ENCODE measurements around the gene ZDHHC6. TPM values are rescaled to one million over a fixed set of nuclear protein-coding genes. Genes with fewer than 3 reads are reported as not detected.

ZDHHC6 gene
- total RNA-seq, 1 donor from 2014 or later = 24.8 TPM

- Mint-ChIP-seq H3K4me1 (ENCODE audit: low read depth, unreplicated experiment) (peaks cover 7% of the 10 kb centered on the region), H3K36me3 (ENCODE audit: low read depth, unreplicated experiment) (peaks cover 2% of the 10 kb centered on the region), H3K4me3 (ENCODE audit: unreplicated experiment) (no peak overlapping the region), H3K27ac (ENCODE audit: unreplicated experiment) (no peak overlapping the region), H3K27me3 (ENCODE audit: low read depth, unreplicated experiment) (peaks cover 6% of the 10 kb centered on the region), H3K9me3 (ENCODE audit: unreplicated experiment) (peaks cover 5% of the 10 kb centered on the region)
- no peaks in the 10 kb centered on the region for H3K79me2 ChIP-seq (ENCODE audit: insufficient read depth, low read length)
- no peaks in the 10 kb centered on the region for H3K9me3 ChIP-seq (ENCODE audit: insufficient read depth, low read depth, low read length)
- H3K27ac ChIP-seq (ENCODE audit: low read depth, low read length) = no peak overlapping the region
- no peak overlapping the region for H3K4me3 ChIP-seq (ENCODE audit: insufficient read depth, low read depth, low read length)
- no peak for DNase-seq (ENCODE audit: low read depth)
- H3K4me1 ChIP-seq (ENCODE audit: insufficient read depth, low read length) = no peaks in the 10 kb centered on the region
- no peaks in the 10 kb centered on the region for H3K36me3 ChIP-seq (ENCODE audit: insufficient read depth, low read length)
- TF ChIP-seq, protein P1, sequence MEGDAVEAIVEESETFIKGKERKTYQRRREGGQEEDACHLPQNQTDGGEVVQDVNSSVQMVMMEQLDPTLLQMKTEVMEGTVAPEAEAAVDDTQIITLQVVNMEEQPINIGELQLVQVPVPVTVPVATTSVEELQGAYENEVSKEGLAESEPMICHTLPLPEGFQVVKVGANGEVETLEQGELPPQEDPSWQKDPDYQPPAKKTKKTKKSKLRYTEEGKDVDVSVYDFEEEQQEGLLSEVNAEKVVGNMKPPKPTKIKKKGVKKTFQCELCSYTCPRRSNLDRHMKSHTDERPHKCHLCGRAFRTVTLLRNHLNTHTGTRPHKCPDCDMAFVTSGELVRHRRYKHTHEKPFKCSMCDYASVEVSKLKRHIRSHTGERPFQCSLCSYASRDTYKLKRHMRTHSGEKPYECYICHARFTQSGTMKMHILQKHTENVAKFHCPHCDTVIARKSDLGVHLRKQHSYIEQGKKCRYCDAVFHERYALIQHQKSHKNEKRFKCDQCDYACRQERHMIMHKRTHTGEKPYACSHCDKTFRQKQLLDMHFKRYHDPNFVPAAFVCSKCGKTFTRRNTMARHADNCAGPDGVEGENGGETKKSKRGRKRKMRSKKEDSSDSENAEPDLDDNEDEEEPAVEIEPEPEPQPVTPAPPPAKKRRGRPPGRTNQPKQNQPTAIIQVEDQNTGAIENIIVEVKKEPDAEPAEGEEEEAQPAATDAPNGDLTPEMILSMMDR (IDR thresholded peaks at IDR 0.05; ENCODE audit: insufficient read depth, low read depth, low read length) = no peak
- no peak for TF ChIP-seq EZH2 (IDR thresholded peaks at IDR 0.05; ENCODE audit: insufficient read depth, low read length)
- H3K4me2 ChIP-seq (ENCODE audit: low read length) = no peak overlapping the region
- peaks cover 3% of the 10 kb centered on the region for H3K27me3 ChIP-seq (ENCODE audit: insufficient read depth, low read length)
- H2AFZ ChIP-seq (ENCODE audit: low read depth, low read length) = no peak overlapping the region
- no peak for FAIRE-seq
- H3K9ac ChIP-seq (ENCODE audit: low read length) = no peak overlapping the region
- no peaks in the 10 kb centered on the region for H4K20me1 ChIP-seq (ENCODE audit: insufficient read depth, low read length)
These were observed 42.1 kb downstream of the ZDHHC6 start for GRCh38 chr10:112404617-112405016.

DNA sequence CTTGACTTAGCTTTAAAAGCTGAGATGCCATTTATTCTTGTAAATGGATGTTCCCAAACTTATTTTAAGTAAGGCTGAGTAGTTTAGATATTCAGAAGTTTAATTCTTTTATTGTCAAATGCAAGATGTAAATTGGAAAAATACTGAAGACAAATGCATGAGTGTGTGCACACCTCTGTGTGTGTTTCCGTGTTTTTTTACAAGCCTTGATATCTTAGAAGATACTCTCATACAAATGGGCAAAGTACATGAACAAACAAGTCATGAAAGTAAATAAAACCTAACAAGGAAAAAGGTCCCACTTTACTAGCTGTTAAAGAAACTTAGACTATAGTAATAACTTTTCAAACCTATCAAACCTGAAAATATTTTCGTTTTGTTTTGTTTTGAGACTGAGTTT lies 43.8 kb downstream of the ZDHHC6 start:
- Mint-ChIP-seq H3K36me3 (ENCODE audit: low read depth, unreplicated experiment) (peaks cover 2% of the 10 kb centered on the region), H3K27ac (ENCODE audit: unreplicated experiment) (no peak overlapping the region), H3K4me3 (ENCODE audit: unreplicated experiment) (no peak overlapping the region), H3K9me3 (ENCODE audit: unreplicated experiment) (peaks cover 3% of the 10 kb centered on the region), H3K4me1 (ENCODE audit: low read depth, unreplicated experiment) (peaks cover 7% of the 10 kb centered on the region), H3K27me3 (ENCODE audit: low read depth, unreplicated experiment) (no peaks in the 10 kb centered on the region)
- H3K4me2 ChIP-seq (ENCODE audit: low read length) = no peak overlapping the region
- H4K20me1 ChIP-seq (ENCODE audit: insufficient read depth, low read length) = no peaks in the 10 kb centered on the region
- H3K4me3 ChIP-seq (ENCODE audit: insufficient read depth, low read depth, low read length) = no peak overlapping the region
- no peaks in the 10 kb centered on the region for H3K79me2 ChIP-seq (ENCODE audit: insufficient read depth, low read length)
- FAIRE-seq (no peak), DNase-seq (ENCODE audit: low read depth) (no peak)
- H2AFZ ChIP-seq (ENCODE audit: low read depth, low read length) = no peak overlapping the region
- H3K4me1 ChIP-seq (ENCODE audit: insufficient read depth, low read length) = no peaks in the 10 kb centered on the region
- H3K27me3 ChIP-seq (ENCODE audit: insufficient read depth, low read length) = no peaks in the 10 kb centered on the region
- no peaks in the 10 kb centered on the region for H3K9me3 ChIP-seq (ENCODE audit: insufficient read depth, low read depth, low read length)
- TF ChIP-seq, protein P1 (IDR thresholded peaks at IDR 0.05; ENCODE audit: insufficient read depth, low read depth, low read length) = no peak
- no peak for TF ChIP-seq EZH2 (IDR thresholded peaks at IDR 0.05; ENCODE audit: insufficient read depth, low read length)
- H3K36me3 ChIP-seq (ENCODE audit: insufficient read depth, low read length) = no peaks in the 10 kb centered on the region
- no peak overlapping the region for H3K27ac ChIP-seq (ENCODE audit: low read depth, low read length)
- no peak overlapping the region for H3K9ac ChIP-seq (ENCODE audit: low read length)

- Histone ChIP-seq H2AFZ (ENCODE audit: low read depth, low read length) (no peak overlapping the region), H3K27ac (ENCODE audit: low read depth, low read length) (no peak overlapping the region), H3K4me2 (ENCODE audit: low read length) (no peak overlapping the region), H3K9ac (ENCODE audit: low read length) (no peak overlapping the region), H4K20me1 (ENCODE audit: insufficient read depth, low read length) (no peaks in the 10 kb centered on the region), H3K4me3 (ENCODE audit: insufficient read depth, low read depth, low read length) (no peak overlapping the region), H3K79me2 (ENCODE audit: insufficient read depth, low read length) (no peaks in the 10 kb centered on the region), H3K36me3 (ENCODE audit: insufficient read depth, low read length) (no peaks in the 10 kb centered on the region), H3K4me1 (ENCODE audit: insufficient read depth, low read length) (no peaks in the 10 kb centered on the region), H3K27me3 (ENCODE audit: insufficient read depth, low read length) (peaks cover 16% of the 10 kb centered on the region), H3K9me3 (ENCODE audit: insufficient read depth, low read depth, low read length) (no peaks in the 10 kb centered on the region)
- H3K4me3 Mint-ChIP-seq (ENCODE audit: unreplicated experiment) = no peak overlapping the region
- DNase-seq (ENCODE audit: low read depth) = no peak
- TF ChIP-seq, protein P1 (IDR thresholded peaks at IDR 0.05; ENCODE audit: insufficient read depth, low read depth, low read length) = no peak
- no peak for TF ChIP-seq EZH2 (IDR thresholded peaks at IDR 0.05; ENCODE audit: insufficient read depth, low read length)
- H3K4me1 Mint-ChIP-seq (ENCODE audit: low read depth, unreplicated experiment) = peaks cover 1% of the 10 kb centered on the region
- FAIRE-seq = no peak
- no peak overlapping the region for H3K27ac Mint-ChIP-seq (ENCODE audit: unreplicated experiment)
- no peaks in the 10 kb centered on the region for H3K27me3 Mint-ChIP-seq (ENCODE audit: low read depth, unreplicated experiment)
- H3K36me3 Mint-ChIP-seq (ENCODE audit: low read depth, unreplicated experiment) = no peaks in the 10 kb centered on the region
- no peaks in the 10 kb centered on the region for H3K9me3 Mint-ChIP-seq (ENCODE audit: unreplicated experiment)
These were observed 49.1 kb downstream of the ZDHHC6 start for GRCh38 chr10:112397592-112397991.
